ENCODE results near the gene UTP3. TPM values are rescaled to one million over a fixed set of nuclear protein-coding genes. Genes with fewer than 3 reads are reported as not detected.
"Not testable (repeated sequence)": the region's sequence is repeated elsewhere in the genome, so short reads cannot be mapped to it uniquely, and the experiment has no call there.

UTP3 gene
- total RNA-seq (2012; rRNA removed) = 17.3 and 19.0 TPM in 2 replicates

- Histone ChIP-seq H3K9me3 (replicated peaks; ENCODE audit: low read length) (no peaks in the 10 kb centered on the region), H3K27me3 (ENCODE audit: control insufficient read depth, insufficient read depth, low read length) (no peaks in the 10 kb centered on the region), H3K36me3 (ENCODE audit: insufficient read depth, low read length) (peaks cover 13% of the 10 kb centered on the region), H3K4me3 (ENCODE audit: low read length) (peak within 1 kb of the TSS; percentile 90), H3K4me1 (ENCODE audit: control insufficient read depth, insufficient read depth, low read length) (peaks cover 22% of the 10 kb centered on the region), H3K9ac (ENCODE audit: low read depth, low read length) (peak within 1 kb of the TSS; percentile 91), H3K4me2 (ENCODE audit: low read length) (peak within 1 kb of the TSS; percentile 93)
These were observed at the start of gene UTP3 for GRCh38 chr4:70687821-70688794. UTP3 (plus strand) TSS chr4:70688532; CDS start chr4:70688678, 146 bp downstream.

- Histone ChIP-seq H3K4me1 (ENCODE audit: control insufficient read depth, insufficient read depth, low read length) (no peaks in the 10 kb centered on the region), H3K9ac (ENCODE audit: low read depth, low read length) (no peak overlapping the region), H3K9me3 (replicated peaks; ENCODE audit: low read length) (no peaks in the 10 kb centered on the region), H3K4me2 (ENCODE audit: low read length) (no peak overlapping the region), H3K36me3 (ENCODE audit: insufficient read depth, low read length) (no peaks in the 10 kb centered on the region), H3K4me3 (ENCODE audit: low read length) (no peak overlapping the region), H3K27me3 (ENCODE audit: control insufficient read depth, insufficient read depth, low read length) (peaks cover 6% of the 10 kb centered on the region)
These were observed 48.1 kb upstream of the UTP3 start for GRCh38 chr4:70640192-70640591.

GRCh38 chr4:70650741-70651140 is 37.6 kb upstream of the UTP3 start:
- H3K9me3 ChIP-seq (replicated peaks; ENCODE audit: low read length); H3K9ac ChIP-seq (ENCODE audit: low read depth, low read length); H3K36me3 ChIP-seq (ENCODE audit: insufficient read depth, low read length); H3K27me3 ChIP-seq (ENCODE audit: control insufficient read depth, insufficient read depth, low read length); H3K4me3 ChIP-seq (ENCODE audit: low read length); H3K4me2 ChIP-seq (ENCODE audit: low read length); H3K4me1 ChIP-seq (ENCODE audit: control insufficient read depth, insufficient read depth, low read length): not testable (repeated sequence)

GRCh38 chr4:70651864-70652506 is 36.3 kb upstream of the UTP3 start:
- no peaks in the 10 kb centered on the region for H3K36me3 ChIP-seq (ENCODE audit: insufficient read depth, low read length)
- no peaks in the 10 kb centered on the region for H3K9me3 ChIP-seq (replicated peaks; ENCODE audit: low read length)
- peak overlapping the region; percentile 75 for H3K4me2 ChIP-seq (ENCODE audit: low read length)
- H3K4me3 ChIP-seq (ENCODE audit: low read length) = peak overlapping the region; percentile 42
- H3K4me1 ChIP-seq (ENCODE audit: control insufficient read depth, insufficient read depth, low read length) = no peaks in the 10 kb centered on the region
- peaks cover 4% of the 10 kb centered on the region for H3K27me3 ChIP-seq (ENCODE audit: control insufficient read depth, insufficient read depth, low read length)
- H3K9ac ChIP-seq (ENCODE audit: low read depth, low read length) = peak overlapping the region; percentile 35

GRCh38 chr4:70654605-70655011 is 33.7 kb upstream of the UTP3 start:
- Histone ChIP-seq H3K27me3 (ENCODE audit: control insufficient read depth, insufficient read depth, low read length) (no peaks in the 10 kb centered on the region), H3K9ac (ENCODE audit: low read depth, low read length) (no peak overlapping the region), H3K4me2 (ENCODE audit: low read length) (no peak overlapping the region), H3K36me3 (ENCODE audit: insufficient read depth, low read length) (no peaks in the 10 kb centered on the region), H3K9me3 (replicated peaks; ENCODE audit: low read length) (no peaks in the 10 kb centered on the region), H3K4me3 (ENCODE audit: low read length) (no peak overlapping the region), H3K4me1 (ENCODE audit: control insufficient read depth, insufficient read depth, low read length) (no peaks in the 10 kb centered on the region)

GRCh38 chr4:70657326-70657725 is 31.0 kb upstream of the UTP3 start:
- H3K36me3 ChIP-seq (ENCODE audit: insufficient read depth, low read length) = no peaks in the 10 kb centered on the region
- no peaks in the 10 kb centered on the region for H3K4me1 ChIP-seq (ENCODE audit: control insufficient read depth, insufficient read depth, low read length)
- no peak overlapping the region for H3K4me3 ChIP-seq (ENCODE audit: low read length)
- no peaks in the 10 kb centered on the region for H3K9me3 ChIP-seq (replicated peaks; ENCODE audit: low read length)
- no peaks in the 10 kb centered on the region for H3K27me3 ChIP-seq (ENCODE audit: control insufficient read depth, insufficient read depth, low read length)
- no peak overlapping the region for H3K4me2 ChIP-seq (ENCODE audit: low read length)
- no peak overlapping the region for H3K9ac ChIP-seq (ENCODE audit: low read depth, low read length)

- Histone ChIP-seq H3K4me2 (ENCODE audit: low read length) (no peak overlapping the region), H3K9ac (ENCODE audit: low read depth, low read length) (no peak overlapping the region), H3K27me3 (ENCODE audit: control insufficient read depth, insufficient read depth, low read length) (no peaks in the 10 kb centered on the region), H3K4me3 (ENCODE audit: low read length) (no peak overlapping the region), H3K9me3 (replicated peaks; ENCODE audit: low read length) (no peaks in the 10 kb centered on the region), H3K36me3 (ENCODE audit: insufficient read depth, low read length) (no peaks in the 10 kb centered on the region), H3K4me1 (ENCODE audit: control insufficient read depth, insufficient read depth, low read length) (no peaks in the 10 kb centered on the region)
These were observed 29.9 kb upstream of the UTP3 start for GRCh38 chr4:70658418-70658817.

GRCh38 chr4:70660106-70660505 is 28.2 kb upstream of the UTP3 start:
- H3K36me3 ChIP-seq (ENCODE audit: insufficient read depth, low read length) = no peaks in the 10 kb centered on the region
- no peak overlapping the region for H3K4me2 ChIP-seq (ENCODE audit: low read length)
- H3K4me1 ChIP-seq (ENCODE audit: control insufficient read depth, insufficient read depth, low read length) = no peaks in the 10 kb centered on the region
- no peaks in the 10 kb centered on the region for H3K27me3 ChIP-seq (ENCODE audit: control insufficient read depth, insufficient read depth, low read length)
- no peaks in the 10 kb centered on the region for H3K9me3 ChIP-seq (replicated peaks; ENCODE audit: low read length)
- H3K9ac ChIP-seq (ENCODE audit: low read depth, low read length) = no peak overlapping the region
- H3K4me3 ChIP-seq (ENCODE audit: low read length) = no peak overlapping the region

GRCh38 chr4:70661309-70661922 is 26.9 kb upstream of the UTP3 start:
- not testable (repeated sequence) for H3K4me3 ChIP-seq (ENCODE audit: low read length); H3K27me3 ChIP-seq (ENCODE audit: control insufficient read depth, insufficient read depth, low read length); H3K4me2 ChIP-seq (ENCODE audit: low read length)

GRCh38 chr4:70666369-70666768 is 22.0 kb upstream of the UTP3 start, which contains the start of gene JCHAIN:
JCHAIN (minus strand) TSS chr4:70666508; CDS start chr4:70666490, 18 bp downstream.
- Histone ChIP-seq H3K4me3 (ENCODE audit: low read length) (no peak within 1 kb of the TSS), H3K9me3 (replicated peaks; ENCODE audit: low read length) (no peaks in the 10 kb centered on the region), H3K4me2 (ENCODE audit: low read length) (peak within 1 kb of the TSS; percentile 52), H3K36me3 (ENCODE audit: insufficient read depth, low read length) (no peaks in the 10 kb centered on the region), H3K27me3 (ENCODE audit: control insufficient read depth, insufficient read depth, low read length) (no peaks in the 10 kb centered on the region), H3K9ac (ENCODE audit: low read depth, low read length) (no peak within 1 kb of the TSS), H3K4me1 (ENCODE audit: control insufficient read depth, insufficient read depth, low read length) (peaks cover 17% of the 10 kb centered on the region)

More at GRCh38 chr4:70661309-70661922, 26.9 kb upstream of the UTP3 start:
- not testable (repeated sequence) for H3K9ac ChIP-seq (ENCODE audit: low read depth, low read length); H3K36me3 ChIP-seq (ENCODE audit: insufficient read depth, low read length); H3K4me1 ChIP-seq (ENCODE audit: control insufficient read depth, insufficient read depth, low read length); H3K9me3 ChIP-seq (replicated peaks; ENCODE audit: low read length)

- Histone ChIP-seq H3K4me2 (ENCODE audit: low read length) (no peak overlapping the region), H3K27me3 (ENCODE audit: control insufficient read depth, insufficient read depth, low read length) (no peaks in the 10 kb centered on the region), H3K4me3 (ENCODE audit: low read length) (no peak overlapping the region), H3K36me3 (ENCODE audit: insufficient read depth, low read length) (no peaks in the 10 kb centered on the region), H3K4me1 (ENCODE audit: control insufficient read depth, insufficient read depth, low read length) (peaks cover 17% of the 10 kb centered on the region), H3K9me3 (replicated peaks; ENCODE audit: low read length) (no peaks in the 10 kb centered on the region), H3K9ac (ENCODE audit: low read depth, low read length) (no peak overlapping the region)
These were observed 20.4 kb upstream of the UTP3 start for GRCh38 chr4:70667740-70668535.

Data from skeletal muscle satellite cell (primary cell).